LNCAP (cell line): ENCODE results near the gene NAPG.
A peak's percentile ranks its signal among the peaks of the same experiment; 100 is the strongest.

Experiments
- TF ChIP-seq, protein P1 (sequence below): fragments of 450-650 bp; IDR thresholded peaks from 2 replicates; pipeline ENCODE4 v1.5.1; 2017; ENCODE audit warnings: mild to moderate bottlenecking

Gene NAPG

DNA sequence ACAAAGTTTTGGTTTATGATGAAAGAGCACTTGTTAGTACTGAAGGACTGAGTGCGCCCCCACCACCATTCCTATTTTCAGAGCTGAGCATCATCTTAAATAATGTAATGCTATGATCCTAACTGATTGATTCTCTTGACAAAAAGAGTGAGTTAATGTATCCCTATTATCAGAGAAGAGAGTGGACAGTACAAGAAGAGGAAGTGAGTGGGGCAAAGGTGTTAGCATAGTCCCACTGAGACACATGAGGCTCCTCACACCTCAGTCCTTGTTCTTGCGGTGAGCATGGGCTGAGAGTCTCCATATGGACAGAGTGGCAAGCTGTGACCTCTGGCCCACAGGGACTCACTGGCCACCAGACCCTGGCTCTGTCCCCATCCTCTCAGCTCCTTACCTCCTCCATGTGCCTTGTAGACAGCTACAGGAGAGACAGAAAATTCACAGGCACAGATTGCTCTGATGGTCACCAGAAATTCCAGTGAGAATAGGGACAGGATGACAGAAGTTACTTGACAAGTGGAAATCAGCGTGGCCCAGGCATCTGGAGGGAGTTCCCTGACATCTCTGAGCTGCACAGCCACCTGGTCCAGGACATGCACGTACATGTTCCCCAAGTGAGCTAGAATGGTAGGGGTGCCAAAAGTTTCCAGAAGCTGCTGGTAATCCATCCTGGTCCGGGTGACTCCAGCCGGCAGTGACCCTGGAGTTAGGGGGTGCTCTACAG lies 32.6 kb downstream of the NAPG start:
- TF ChIP-seq, protein P1, sequence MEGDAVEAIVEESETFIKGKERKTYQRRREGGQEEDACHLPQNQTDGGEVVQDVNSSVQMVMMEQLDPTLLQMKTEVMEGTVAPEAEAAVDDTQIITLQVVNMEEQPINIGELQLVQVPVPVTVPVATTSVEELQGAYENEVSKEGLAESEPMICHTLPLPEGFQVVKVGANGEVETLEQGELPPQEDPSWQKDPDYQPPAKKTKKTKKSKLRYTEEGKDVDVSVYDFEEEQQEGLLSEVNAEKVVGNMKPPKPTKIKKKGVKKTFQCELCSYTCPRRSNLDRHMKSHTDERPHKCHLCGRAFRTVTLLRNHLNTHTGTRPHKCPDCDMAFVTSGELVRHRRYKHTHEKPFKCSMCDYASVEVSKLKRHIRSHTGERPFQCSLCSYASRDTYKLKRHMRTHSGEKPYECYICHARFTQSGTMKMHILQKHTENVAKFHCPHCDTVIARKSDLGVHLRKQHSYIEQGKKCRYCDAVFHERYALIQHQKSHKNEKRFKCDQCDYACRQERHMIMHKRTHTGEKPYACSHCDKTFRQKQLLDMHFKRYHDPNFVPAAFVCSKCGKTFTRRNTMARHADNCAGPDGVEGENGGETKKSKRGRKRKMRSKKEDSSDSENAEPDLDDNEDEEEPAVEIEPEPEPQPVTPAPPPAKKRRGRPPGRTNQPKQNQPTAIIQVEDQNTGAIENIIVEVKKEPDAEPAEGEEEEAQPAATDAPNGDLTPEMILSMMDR: no peak

DNA sequence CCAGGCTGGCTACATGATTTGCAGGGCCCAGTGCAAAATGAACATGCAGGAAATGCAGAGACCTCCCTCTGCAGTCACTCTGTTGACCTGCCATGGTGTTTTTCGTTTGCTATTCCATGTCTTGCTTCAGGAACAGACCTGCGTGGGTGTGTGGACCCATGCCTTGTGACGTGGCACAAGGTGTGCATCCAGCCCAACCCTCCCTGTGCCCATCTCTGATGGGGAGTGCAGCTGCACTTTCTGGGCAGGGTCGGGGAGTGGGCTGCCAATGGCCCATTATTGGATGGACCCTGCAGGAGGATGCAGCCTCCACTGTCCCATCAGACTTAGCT lies 33.1 kb downstream of the NAPG start:
- TF ChIP-seq, protein P1: no peak

DNA sequence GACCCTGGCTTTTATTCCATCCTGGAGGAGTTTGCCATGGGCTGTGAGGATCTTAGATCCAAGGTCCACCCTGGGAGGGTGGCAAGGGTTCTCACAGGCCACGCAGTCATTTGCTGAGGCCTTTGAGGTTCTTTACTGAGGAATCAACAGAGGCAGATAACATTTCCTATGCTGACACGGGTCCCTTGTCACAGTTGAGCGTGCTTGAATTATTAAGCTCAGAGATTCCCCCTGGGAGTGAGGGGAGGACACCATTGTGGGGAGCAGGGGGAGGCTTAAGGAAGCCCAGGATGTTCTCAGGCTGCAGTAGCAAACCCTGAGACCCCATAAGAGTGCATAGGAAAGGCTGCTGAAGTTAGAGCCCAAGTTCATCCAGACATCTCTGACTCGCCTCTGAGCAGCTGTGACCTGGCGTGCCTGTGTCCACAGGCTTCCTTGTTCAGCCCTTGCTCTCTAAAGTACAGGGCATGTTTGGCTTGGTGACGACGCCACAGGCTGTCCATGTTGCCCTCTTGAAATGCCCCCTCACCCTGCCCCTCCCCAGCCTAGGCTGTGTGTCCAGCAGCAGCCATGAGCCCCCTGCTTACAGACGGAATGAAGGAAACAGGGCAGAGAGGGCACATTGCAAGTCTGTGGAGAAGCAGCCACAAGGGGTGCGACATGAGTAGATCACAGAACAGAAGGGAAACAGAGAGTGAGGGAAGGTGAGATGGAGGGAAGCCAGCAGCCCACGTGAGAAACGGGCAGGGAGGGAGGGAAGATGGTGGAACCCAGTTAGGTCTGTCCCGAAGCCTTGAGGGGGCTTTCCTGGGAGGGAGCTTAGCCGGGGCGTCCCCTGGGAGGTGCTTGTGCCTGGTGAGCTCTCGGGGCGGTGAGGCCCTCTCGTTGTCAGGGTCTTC lies 34.0 kb downstream of the NAPG start:
- TF ChIP-seq, protein P1: no peak

DNA sequence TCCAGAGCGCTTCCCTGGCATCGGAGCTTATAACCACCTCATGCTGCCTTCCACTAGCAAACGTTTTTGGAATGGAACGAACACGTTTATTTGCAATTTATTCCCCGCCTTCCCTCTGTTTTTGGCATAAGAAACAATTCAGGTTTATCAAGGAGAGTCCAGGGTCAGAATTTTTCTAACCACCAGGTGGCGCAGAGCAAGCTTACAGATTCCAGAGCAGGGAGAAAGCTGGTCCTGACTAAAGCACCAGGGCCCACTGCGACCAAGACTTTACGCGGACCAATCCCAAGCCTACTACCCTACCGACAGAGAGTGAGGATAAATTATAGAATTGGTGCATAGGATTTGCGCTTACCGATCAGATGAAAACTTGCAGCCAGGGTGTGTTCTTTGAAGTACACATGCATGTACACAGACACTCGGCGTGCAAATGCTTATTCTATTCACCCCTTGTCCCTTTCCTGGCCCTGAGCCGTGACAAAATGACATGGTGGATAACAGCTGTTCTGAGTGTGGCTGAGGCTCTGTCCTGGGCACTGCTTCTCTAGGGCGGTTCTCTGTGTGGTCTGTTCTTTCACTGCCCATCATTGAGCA lies 34.7 kb downstream of the NAPG start:
- TF ChIP-seq, protein P1: peak; percentile 76

DNA sequence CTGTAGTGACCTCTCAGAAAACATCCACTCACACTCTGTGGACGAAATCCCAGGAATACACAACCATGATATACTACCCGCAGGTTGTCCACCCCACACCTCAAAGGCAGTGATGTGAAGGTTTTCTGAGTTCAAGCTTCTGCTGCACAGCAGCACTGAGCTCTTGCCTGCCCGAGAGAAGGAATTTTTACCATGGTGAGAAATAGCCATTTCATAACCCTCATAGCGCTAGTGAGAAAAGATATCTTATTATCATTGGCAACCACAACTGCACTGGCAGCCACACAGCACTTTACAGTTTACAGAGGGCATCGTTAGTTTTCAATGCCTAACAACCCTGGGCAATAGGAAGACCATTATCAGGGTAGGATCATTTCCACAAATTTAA lies 36.9 kb downstream of the NAPG start:
- TF ChIP-seq, protein P1: no peak

DNA sequence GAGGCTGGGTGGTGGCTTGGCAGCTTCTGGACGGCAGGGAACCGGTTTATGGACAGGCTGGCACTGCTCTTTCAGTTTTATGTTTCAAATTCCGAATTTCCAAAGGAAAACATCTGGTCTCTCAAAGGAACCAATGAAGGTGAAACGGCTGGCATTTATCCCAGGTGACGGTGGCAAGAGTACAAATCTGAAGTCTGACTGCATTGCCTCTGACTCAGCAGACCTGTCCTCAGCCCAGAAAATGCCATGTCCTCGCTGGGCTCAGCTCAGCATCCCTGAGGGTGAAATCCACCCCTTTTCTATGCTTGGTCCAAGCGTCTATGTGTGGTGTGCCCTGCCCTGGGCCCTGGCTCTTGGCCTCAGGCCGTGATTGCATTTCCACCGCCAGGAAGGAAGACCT lies 38.1 kb downstream of the NAPG start:
- TF ChIP-seq, protein P1: no peak

DNA sequence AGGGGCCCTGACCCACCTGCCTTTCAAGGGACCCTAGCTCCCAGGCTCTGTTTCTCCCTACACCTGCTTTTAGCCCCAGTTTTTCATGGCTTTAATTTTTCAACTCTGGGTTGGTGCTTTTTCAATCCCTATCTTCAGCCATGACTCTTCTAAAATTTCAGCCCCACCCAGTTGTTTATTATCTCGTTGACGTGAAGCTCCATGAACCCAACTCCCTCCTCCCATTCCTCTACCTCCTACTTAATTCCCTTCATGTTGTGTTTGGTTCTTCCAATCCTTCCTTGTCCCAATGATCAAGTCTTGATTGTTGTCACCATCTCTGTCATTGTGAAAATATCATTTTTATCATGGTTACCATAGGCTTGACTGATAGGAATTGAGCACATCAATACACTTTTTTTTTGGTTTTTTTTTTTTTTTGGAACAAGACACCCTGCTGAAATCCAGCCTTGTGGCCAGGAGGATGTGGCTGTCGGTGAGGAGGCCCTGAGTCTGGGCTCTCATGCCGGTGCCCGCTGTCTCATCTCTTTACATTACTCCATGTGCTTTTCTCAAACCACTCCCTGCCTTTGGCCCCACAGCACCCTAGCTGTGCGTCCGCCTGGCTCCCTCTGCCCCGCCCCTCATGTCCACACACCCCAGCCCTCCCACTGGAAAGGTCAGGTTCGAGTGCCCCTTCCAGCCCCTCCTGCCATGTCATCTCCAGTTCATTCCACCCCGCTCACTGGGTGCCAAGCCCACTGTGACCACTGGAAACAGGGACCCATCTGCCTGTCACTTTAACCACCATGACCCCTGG lies 39.3 kb downstream of the NAPG start:
- TF ChIP-seq, protein P1: no peak
